Cardiac fibroblast (primary cell): Measurements from ENCODE around the gene OR10AG1.

Source experiments
- DNase-seq, 2 donors: peaks; one replicate each; pipeline versions ENCODE4 v3.0.0 to v3.0.0-alpha.2; 2010; ENCODE audit warnings: low read depth in 2 of 2
- H3K4me3 ChIP-seq, 2 donors: replicated peaks in 1 of 2; 1 replicate in 1 of 2; 2 replicates in 1 of 2; pipeline ENCODE4 v1.5.1; 2011; ENCODE audit warnings: low read depth in 2 of 2, low read length in 2 of 2, mild to moderate bottlenecking in 2 of 2, moderate library complexity in 1 of 2
- CTCF ChIP-seq: IDR thresholded peaks from one replicate; pipeline ENCODE4 v1.5.1; 2011; ENCODE audit warnings: low read depth, mild to moderate bottlenecking, low read length, inconsistent platforms

Gene OR10AG1

GRCh38 chr11:55969845-55970244 lies at the start of gene OR10AG1:
OR10AG1 (minus strand) TSS chr11:55969945; CDS start chr11:55969907, 38 bp downstream.
- no peak for TF ChIP-seq CTCF
- H3K4me3 ChIP-seq = no peak within 1 kb of the TSS
- no peak for DNase-seq

- H3K4me3 ChIP-seq = no peak overlapping the region
- TF ChIP-seq CTCF = no peak
- no peak for DNase-seq
Observed at GRCh38 chr11:56013805-56014204, 44.1 kb upstream of the OR10AG1 start.

DNA sequence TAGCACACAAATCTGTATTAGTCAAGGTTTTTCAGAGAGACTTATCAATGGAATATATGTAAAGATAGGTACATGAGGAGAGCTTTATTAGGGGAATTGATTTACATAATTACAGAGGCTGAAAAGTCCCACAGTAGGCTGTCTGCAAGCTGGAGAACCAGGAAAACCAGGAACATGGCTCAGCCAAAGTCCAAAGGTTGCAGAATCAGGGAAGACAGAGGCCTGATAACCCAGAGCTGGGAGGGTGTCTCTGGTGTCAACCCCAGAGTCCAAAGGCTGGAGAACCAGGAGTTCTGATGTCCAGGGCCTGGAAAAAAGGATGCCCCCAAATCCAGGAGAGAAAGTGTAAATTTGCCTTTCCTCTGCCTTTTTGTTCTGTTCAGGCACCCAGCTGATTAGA lies 41.0 kb upstream of the OR10AG1 start:
- no peak overlapping the region for H3K4me3 ChIP-seq
- TF ChIP-seq CTCF = no peak
- DNase-seq = no peak

- no peak within 1 kb of the TSS for H3K4me3 ChIP-seq
- no peak for DNase-seq
- TF ChIP-seq CTCF = no peak
Observed at GRCh38 chr11:55994525-55994924, 24.8 kb upstream of the OR10AG1 start, which contains the start of gene OR5F1. OR5F1 (minus strand) TSS chr11:55994625; CDS start chr11:55994625, 0 bp downstream.

GRCh38 chr11:55970935-55971334 lies 1.2 kb upstream of the OR10AG1 start:
- no peak for DNase-seq
- TF ChIP-seq CTCF = no peak

GRCh38 chr11:55967914-55968313 lies 1.8 kb downstream of the OR10AG1 start:
- no peak for TF ChIP-seq CTCF
- H3K4me3 ChIP-seq = no peak overlapping the region
- DNase-seq = no peak

More at GRCh38 chr11:55970935-55971334, 1.2 kb upstream of the OR10AG1 start:
- H3K4me3 ChIP-seq = no peak overlapping the region

DNA sequence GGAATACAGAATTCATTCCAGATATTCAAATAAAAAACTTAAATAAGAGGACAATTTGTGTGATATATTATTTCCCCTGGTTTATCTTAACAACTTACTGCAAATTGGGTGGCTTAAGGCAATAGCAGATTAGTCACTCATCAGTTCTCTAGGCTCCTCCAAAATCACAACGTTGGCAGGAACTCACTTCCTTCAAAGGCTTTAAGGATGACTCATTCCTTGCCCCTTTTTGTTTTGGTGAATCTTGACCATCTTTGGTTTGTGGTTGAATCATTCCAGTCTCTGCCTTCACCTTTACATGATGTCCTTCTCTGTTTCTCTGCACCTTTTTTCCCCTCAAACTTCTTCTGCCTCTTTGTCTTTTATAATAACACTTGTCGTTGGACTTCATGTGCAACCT lies 3.4 kb downstream of the OR10AG1 start:
- DNase-seq = no peak
- TF ChIP-seq CTCF = no peak
- H3K4me3 ChIP-seq = no peak overlapping the region
